G401 (cell line): ENCODE data around the gene FBXO22. TPM values are rescaled to one million over a fixed set of nuclear protein-coding genes. Genes with fewer than 3 reads are reported as not detected.
"Not testable (repeated sequence)": the region's sequence is repeated elsewhere in the genome, so short reads cannot be mapped to it uniquely, and the experiment has no call there.

Source experiments
- DNase-seq: peaks from one replicate; pipeline ENCODE4 v3.0.0-alpha.2; 2015; ENCODE audit warnings: low spot score
- in situ Hi-C: cut with HindIII; loops from 2 replicates; pipeline ENCODE4 v1.10.0; 2016; ENCODE audit warnings: low sequenced_read_pairs, mixed read lengths
- total RNA-seq: library from RNA; depleted of rRNA; stranded (reverse); fragments of >200 nt; shearing (Covaris generic); gene quantifications from 2 replicates; pipeline ENCODE4 v1.2.3, GENCODE V29; 2014; rRNA removed

FBXO22 gene
- 84.9 and 111 TPM in 2 replicates for total RNA-seq

DNA sequence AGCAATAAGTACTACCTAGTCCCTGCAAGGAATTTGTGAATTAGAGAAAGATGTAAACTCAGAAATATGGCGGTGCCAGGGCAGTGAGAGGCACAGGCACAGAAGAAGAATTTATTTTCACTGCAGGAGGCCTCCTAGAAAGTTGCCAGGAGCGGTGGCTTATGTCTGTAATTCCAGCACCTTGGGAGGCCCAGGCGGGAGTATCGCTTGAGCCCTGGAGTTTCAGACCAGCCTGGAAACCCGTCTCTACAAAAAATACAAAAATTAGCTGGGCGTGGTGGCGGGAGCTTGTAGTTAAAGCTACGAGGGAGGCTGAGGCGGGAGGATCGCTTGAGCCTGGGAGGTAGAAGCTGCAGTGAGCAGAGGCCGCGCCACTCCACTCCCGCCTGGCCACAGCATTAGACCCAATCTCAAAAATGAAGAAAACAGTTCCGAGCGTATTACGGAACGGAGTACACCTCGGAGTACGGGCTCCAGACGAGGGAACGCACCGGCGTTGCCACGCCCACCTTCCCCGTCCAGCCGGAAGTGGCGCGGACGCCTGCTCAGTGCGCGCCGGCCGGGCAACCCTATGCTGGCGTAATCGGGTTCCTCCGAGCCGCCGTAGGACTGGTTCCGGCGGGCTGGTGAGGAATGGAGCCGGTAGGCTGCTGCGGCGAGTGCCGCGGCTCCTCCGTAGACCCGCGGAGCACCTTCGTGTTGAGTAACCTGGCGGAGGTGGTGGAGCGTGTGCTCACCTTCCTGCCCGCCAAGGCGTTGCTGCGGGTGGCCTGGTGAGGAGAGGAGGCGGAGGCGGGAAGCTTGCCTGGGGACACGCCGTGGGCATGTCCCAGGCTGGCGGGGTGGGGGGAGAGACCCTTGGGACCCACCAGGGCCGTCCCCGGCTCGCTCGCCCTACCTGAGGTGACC lies at the start of gene FBXO22:
Gene FBXO22, plus strand, starts transcription at position 548 of the 909 bp plus-strand sequence. Its CDS starts 86 bp downstream, at position 634.
- in situ Hi-C loops, result no loop called here
- peak; percentile 86 for DNase-seq

DNA sequence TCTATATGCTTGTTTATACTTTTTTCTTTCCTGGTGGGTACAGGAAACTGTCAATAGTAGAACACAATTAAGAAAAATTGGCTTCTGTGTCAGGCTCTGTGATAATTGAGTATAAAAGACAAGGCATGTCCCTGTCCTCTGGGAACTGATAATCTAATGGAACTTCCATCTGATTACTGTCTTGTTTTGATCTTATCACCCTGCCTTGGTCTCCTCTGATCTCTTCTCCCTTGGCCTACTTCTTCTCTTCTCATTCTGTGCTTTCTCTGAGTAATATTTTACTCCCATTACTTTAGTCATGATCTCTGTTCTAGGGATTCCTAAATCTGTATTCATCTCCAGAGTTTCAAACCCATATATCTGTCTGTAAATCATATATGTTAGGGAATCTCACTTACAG lies 45.8 kb upstream of the FBXO22 start:
- in situ Hi-C loops, result no loop called here
- DNase-seq, result no peak

DNA sequence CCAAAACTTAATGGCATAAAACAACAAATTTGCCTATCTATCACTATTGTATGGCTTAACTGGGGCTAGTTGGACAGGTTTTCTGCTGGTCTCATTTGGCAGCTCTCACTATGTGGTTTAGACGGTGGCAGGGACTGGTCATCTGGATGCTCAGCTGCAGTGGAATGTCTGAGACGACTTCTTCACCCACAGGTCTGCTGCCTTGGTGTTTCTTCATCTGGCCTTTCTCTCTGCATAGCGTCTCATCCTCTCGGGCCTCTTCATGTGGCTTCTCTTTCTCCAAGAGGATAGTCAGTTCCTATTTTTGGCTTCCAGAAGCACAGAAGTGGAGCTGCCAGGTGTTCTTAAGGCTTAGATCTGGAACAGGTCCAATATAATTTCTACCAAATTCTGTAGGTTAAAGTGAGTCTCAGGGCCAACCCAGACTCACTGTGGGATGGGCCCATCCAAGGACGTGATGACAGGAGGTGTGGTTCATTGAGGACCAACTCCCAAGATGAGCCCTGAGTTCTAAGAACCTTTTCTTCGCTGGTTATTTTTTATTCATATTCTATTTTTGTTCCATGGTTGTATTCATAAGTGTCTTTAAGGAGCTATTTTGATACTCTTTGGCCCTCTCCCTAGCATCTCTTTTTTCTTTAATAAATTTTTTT lies 41.8 kb upstream of the FBXO22 start:
- in situ Hi-C loops, result no loop called here
- no peak for DNase-seq

DNA sequence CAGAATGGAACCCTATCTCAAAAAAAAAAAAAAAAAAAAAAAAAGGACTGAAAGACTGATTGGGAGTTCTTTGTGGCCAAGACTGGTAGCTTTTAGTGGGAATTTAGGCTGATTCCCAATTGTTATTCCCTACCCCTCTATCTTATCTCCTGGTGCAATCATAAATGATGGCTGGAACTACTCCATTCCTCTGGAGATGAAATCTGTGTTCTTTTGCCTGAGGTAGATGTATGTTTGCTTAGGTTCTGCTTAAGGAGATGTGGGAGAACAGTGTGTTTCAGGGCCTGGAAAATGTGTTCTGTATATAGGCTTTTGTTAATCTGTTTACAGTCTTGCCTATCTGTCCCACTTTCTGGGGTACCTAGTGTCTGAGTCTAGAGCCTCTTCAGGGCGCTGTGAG lies 40.9 kb upstream of the FBXO22 start:
- DNase-seq, result no peak
- in situ Hi-C loops, result no loop called here

DNA sequence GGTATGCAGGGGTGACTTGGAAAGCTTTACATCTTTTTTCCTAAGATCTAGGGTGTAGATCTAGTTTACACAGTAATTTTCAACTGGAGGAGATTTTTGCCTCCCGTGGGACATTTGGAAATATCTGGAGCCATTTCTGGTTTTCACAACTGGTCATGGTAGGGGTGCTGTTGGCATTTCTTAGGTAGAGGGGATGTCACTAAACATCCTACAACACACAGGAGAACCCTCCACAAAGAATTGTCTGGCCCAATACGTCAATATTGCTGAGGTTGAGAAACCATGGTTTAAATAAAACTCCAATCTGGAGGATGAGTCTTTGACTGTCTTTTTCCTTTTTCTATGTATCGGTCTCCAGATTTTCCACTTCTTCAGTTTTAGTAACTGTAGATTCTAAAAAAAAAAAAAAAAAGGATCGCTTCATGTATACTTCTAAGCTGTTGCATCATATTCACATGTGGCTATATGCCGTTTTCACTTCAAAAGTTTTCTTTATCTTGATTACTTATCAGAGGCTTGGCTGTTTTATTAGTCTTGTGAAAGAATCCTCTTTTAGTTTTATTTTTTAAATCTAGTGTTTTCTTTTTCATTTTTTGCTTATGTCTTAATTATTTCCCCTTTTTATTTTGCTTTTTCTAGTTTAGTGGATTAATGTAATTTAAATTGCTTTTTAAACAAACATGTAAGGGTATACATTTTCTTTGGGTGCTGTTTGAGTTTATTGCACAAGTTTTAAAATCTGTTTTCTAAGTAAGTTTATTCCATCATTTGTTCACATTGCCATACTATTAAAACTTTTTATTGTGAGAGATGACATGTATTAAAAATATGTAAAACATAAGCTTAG lies 39.2 kb upstream of the FBXO22 start:
- in situ Hi-C loops, result no loop called here
- DNase-seq, result no peak

DNA sequence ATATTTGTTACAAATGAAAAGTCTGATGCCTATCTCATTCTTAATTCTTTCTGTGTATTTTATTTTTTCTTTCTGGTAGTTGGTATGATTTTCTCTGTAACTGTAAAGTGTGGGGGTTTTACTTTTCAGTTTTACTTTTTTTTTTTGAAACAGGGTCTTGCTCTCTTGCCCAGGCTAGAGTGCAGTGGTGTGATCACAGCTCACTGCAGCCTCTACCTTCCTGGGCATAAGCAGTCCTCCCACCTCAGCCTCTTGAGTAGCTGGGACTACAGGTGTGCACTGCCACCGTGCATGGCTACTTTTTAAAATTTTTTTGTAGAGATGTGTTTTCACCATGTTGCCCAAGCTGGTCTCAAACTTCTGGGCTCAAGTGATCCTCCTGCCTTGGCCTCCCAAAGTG lies 37.6 kb upstream of the FBXO22 start:
- in situ Hi-C loops, DNase-seq: not testable (repeated sequence)

DNA sequence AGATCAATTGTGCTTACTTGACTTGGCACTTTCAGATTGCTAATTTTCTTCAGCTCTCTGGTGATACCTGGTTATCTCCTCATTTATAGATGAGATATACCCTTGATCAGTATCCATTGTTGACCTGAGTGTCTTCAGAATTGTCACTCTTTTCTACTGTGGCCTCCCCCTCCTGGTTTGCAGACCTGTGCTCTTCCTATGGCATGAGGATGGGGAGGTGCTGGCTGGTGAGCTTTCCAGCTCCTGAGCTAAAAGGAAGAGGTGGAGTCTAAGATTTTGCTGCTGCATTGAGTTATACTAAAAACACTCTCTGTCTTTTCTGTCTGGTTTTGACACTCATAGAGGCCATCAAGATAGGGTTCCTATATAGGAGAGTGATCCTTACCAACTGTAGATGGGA lies 36.8 kb upstream of the FBXO22 start:
- DNase-seq, result no peak
- in situ Hi-C loops, result no loop called here

DNA sequence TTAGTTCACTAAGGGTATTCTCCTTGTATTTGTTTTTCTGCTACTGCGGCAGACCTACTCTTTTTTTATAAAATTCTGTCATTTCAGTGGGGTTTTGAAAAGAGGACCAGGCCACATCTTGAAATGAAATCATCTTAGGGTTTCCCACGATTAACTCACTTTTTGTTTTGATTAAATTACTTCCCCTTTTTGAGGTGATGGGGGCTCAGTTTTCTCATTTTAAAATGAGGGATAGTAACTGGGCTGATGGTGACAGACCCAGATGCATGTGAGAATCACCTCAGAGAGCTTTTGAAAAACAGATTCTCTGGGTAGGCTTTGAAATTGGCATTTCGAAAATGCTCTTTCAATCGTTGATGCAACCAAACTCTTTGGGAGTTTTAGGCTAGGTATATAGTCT lies 36.2 kb upstream of the FBXO22 start:
- in situ Hi-C loops, result no loop called here
- DNase-seq, result no peak

DNA sequence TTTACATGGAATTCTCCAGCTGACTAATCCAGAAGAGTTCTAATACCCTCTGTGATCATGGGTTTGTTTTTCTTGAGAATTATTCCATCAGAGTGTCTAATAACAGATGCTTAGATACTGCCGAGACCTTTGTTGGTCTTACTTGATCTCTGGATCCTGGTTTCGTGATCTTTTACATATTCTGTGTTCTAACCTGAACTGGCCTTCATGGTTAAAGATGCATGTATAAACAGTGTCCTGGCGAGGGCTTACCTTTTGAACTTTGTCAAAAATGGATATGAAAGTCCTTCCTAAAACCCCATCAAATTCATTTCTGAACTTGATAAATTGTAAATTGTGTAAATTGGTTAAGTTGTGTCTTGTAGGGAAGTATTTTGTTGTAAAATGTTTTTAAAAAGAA lies 35.7 kb upstream of the FBXO22 start:
- in situ Hi-C loops, result no loop called here

DNA sequence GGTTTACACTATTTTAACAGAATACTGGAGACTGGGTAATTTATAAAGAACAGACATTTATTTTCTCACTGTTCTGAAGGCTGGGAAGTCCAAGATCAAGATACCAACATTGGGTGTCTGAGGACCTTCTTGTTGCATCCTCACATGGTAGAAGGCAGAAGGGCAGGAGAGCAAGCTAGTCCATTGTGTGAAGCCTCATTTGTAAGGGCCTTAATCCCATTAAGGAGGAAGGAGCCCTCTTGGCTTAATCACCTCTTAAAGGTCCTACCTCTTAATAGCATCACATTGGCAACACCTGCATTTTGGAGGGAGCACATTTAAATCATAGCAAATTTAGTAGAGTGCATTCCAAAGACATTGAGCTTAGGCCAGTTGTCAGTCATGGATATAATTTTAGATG lies 34.2 kb upstream of the FBXO22 start:
- in situ Hi-C loops, result no loop called here
- no peak for DNase-seq

More for the DNA sequence above, 35.7 kb upstream of the FBXO22 start:
- no peak for DNase-seq

DNA sequence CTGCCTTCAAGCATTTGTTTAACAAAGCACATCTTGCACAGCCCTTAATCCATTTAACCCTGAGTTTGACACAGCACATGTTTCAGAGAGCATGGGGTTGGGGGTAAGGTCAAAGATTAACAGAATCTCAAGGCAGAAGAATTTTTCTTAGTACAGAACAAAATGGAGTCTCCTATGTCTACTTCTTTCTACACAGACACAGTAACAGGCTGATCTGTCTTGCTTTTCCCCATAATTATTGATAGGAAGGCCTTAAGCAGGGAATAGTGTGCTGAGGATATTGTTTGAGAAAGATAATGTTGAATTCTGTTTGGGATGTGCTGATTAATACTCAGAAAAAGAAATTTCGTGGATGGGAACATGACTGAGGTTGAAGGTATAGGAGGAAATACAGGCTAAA lies 32.1 kb upstream of the FBXO22 start:
- in situ Hi-C loops, DNase-seq: not testable (repeated sequence)

DNA sequence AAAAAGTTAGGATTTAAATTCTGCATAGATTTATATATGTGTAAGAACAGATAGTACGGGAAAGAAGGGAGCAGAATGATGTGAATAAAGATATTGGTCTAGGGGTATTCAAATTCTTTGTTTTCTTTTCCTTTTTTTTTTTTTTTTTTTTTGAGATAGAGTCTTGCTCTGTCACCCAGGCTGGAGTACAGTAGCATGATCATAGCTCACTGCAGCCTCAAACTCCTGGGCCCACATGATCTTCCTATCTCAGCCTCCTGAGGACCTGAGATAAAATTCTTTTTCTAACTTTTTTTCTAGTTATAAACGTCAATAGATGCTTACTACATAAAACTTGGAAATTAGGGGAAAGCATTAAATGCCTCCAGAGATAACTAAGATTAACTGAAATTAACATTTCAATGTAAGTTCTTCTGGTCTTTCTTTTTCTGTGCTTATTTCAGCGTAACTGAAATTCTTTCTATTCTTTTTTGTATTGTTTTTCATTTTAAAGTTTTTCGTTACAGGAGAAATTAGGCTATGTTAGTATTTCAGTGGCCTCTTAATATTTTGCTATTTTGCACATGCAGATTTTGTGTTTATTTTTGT lies 31.2 kb upstream of the FBXO22 start:
- DNase-seq, result no peak
- in situ Hi-C loops, result no loop called here

DNA sequence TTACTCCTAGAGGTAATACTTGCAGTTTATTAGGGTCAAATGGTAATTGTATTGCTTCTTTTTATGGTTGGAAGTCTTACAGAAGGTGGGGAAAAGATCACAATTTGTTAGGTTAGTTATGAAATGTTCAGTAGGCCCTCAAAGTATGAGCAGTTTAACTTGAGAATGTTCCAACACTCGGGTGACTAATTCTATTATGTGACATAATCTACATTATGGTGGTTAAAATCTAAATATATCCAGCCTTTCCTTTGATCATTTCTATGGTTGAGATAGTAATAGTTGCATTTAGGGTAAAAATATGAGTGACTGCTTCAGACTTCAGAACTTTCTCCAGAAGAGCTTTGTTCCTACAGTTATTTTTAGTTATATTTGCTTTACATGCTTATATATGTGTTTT lies 19.6 kb upstream of the FBXO22 start:
- no peak for DNase-seq
- in situ Hi-C loops, result no loop called here

DNA sequence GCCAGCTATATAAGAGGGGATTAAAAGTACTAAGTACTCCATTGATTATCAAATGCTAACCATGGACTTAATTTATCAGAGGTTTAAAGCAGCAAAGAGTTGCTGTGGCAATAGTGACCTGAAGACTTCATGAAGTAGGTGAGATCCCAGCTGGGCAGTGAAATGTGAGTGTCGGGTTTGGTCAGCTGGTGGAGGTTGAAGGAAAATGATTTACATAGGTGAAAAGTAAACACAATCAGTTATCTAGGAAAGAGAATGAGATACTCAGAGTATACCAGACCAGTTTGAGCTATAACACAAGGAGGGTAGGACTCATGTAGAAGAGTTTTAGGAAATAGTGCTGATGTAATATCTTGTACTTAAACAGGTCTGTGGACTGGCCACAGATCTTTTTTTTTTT lies 16.5 kb upstream of the FBXO22 start:
- in situ Hi-C loops, result no loop called here
- DNase-seq, result no peak

DNA sequence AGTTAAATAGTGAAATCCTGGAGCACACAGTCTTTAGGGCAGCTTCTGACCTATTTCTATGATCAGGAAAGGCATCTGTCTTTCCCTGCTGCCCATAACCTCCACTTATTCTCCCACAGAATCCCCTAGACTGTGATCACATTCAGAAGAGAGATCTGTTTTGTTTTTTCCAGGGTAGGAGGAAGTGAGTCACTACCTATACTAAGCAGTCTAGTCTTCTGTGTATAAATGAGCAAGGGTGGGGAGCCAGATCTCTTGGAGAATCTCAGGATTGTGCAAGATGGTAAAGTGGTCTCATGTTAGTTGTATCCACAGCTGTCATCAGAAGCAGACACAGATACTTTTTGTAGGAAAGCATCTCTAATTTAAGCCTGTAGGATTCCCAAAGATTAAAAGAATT lies 11.8 kb upstream of the FBXO22 start:
- in situ Hi-C loops, result no loop called here
- DNase-seq, result no peak

DNA sequence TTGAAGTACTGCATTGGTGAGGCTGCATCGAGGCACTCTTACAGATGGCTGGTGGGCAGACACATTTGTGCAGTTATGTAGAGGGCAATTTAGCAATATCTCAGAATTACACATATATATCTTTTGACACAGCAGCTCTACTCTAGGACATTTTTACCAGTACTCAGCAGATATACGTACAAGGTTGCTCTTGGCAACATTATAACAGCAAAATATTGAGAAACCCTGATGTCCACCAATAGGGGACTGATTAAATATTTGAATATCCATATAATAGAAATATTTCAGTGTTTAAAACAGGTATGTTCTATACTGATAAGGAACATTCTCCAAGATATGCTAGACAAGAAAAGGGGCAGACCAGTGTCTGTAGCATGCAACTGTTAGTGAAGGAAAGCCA lies 7.9 kb upstream of the FBXO22 start:
- DNase-seq, result no peak
- in situ Hi-C loops, result no loop called here

DNA sequence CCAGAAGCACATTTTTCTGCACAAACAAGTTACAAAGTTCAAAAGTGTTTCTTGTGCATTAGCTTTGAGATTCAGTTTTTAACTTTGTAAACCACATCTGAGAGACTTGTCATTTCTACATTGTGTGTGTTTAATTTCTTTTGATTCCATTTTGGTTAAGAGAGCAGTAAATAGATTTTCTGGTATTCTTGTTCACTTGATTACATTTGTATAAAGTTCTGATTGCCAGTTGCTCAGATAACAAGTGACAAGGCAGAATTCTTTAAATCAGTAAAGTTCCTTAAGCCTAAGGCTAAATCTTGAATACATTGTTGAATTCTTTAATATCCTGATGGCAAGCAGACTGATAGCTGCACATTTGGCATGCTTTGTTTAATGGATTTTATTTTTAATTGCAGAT lies 3.1 kb upstream of the FBXO22 start:
- in situ Hi-C loops, result no loop called here
- DNase-seq, result no peak

DNA sequence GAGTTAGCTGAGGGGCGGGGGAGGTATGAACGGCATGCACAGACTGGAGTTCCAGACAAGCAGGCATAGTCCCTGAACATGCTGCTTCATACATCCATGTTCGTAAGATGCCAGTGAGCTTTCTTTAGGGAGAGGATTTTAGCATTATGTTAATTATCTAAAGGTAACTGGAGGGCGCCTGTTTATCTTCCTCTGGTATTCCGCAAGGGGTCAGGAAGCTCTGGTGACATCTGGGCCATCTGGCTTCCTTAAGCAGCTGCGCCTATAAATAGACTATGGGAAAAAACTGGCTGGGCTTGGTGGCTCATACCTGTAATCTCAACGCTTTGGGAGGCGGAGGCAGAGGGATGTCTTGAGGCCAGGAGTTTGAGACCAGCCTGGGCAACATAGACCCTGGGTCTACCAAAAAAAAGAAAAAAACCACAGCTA lies 1.5 kb upstream of the FBXO22 start:
- in situ Hi-C loops, result no loop called here
- no peak for DNase-seq

DNA sequence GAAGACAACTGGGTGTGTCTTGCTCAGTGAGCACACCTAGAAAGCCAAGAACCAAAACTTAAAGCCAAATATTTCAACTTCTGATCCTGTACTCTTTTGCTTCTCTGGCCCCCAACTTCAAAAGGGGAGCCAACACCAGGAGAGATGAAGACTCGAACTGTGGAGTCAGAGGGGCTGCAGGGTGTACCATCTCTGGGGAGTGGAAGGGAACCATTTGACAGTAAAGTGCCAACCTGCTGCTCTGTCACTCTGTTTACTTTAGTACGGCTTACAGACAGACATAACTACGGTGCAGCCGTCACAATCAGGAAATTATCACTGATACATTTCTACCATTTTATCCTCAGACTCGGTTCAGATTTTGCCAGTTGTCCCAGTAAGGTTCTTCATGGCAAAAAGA lies 1.6 kb downstream of the FBXO22 start:
- in situ Hi-C loops, result no loop called here
- DNase-seq, result no peak
